ENCODE measurements around the gene MPHOSPH9. TPM values are rescaled to one million over a fixed set of nuclear protein-coding genes. Genes with fewer than 3 reads are reported as not detected.

The MPHOSPH9 gene
- total and polyA plus RNA-seq, 2 donors (not counting 1 experiment from before 2014, with no cell fraction given), result 17.2 to 50.5 TPM

DNA sequence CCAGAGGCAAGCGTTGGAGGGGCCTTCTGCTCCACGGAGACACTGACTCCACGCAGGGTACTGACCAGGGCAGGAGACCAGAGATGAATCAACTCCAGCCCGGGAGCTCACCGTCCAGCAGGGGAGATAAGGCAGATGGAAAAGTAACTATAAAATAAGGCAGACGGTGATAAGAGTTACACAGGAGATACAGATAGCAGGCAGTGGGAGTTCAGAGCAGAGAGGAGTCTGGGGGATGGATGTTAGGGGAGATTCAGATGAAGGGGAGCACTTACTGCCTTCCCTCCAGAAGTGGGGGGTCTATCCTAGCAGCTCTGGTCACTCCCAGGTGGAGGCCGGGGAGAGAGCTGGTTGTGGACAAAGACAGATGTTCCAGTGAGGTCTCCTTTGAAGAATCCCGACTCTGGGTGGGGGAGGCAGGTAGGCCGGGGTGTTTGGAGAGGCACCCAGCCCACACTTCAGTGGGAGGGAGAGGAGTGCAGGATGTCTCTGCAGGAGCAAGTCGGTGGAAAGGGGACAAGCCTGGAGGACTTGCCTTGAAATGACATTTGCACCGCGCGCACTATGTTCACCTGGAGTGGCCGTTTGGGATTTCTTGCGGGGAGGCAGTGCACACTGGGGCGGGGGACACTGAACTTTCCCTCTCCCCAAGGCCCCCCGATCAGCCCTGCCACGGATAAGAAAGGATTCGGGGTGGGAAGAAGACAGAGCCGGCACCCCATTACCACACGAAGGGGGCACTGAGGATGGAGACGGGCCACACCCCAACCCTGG lies 83.3 kb downstream of the MPHOSPH9 start:
- Histone ChIP-seq H3K27me3 (ENCODE audit: control insufficient read depth, insufficient read depth, low read length) (no peaks in the 10 kb centered on the region), H3K4me1 (ENCODE audit: control insufficient read depth, extremely low read depth, insufficient read depth, low read length) (no peaks in the 10 kb centered on the region), H3K36me3 (ENCODE audit: control insufficient read depth, insufficient read depth, low read length) (no peaks in the 10 kb centered on the region), H3K27ac (ENCODE audit: insufficient read depth, low read length) (peak overlapping the region; percentile 46), H3K4me2 (ENCODE audit: extremely low read depth, insufficient read depth, low read length) (peak overlapping the region; percentile 87), H3K9ac (ENCODE audit: insufficient read depth, low read length) (peak overlapping the region; percentile 66), H2AFZ (ENCODE audit: low read length) (no peak overlapping the region), H3K79me2 (ENCODE audit: control insufficient read depth, insufficient read depth, low read length) (peaks cover 21% of the 10 kb centered on the region), H3K4me3 (replicated peaks in 1 of 4; ENCODE audit: control extremely low read depth in 1 of 4, insufficient read depth in 1 of 4, low read depth in 3 of 4, low read length in 4 of 4) (peak overlapping the region; percentile 46 to 78 (median 66)), H4K20me1 (ENCODE audit: control insufficient read depth, extremely low read depth, insufficient read depth, low read length) (no peaks in the 10 kb centered on the region), H3K9me3 (ENCODE audit: control insufficient read depth, insufficient read depth, low read depth, low read length) (no peaks in the 10 kb centered on the region)
- DNase-seq (ENCODE audit: low read depth in 2 of 2), result no peak
- TF ChIP-seq EZH2 (IDR thresholded peaks at IDR 0.05; ENCODE audit: low read length, missing control alignments), result no peak
- TF ChIP-seq, protein P1, sequence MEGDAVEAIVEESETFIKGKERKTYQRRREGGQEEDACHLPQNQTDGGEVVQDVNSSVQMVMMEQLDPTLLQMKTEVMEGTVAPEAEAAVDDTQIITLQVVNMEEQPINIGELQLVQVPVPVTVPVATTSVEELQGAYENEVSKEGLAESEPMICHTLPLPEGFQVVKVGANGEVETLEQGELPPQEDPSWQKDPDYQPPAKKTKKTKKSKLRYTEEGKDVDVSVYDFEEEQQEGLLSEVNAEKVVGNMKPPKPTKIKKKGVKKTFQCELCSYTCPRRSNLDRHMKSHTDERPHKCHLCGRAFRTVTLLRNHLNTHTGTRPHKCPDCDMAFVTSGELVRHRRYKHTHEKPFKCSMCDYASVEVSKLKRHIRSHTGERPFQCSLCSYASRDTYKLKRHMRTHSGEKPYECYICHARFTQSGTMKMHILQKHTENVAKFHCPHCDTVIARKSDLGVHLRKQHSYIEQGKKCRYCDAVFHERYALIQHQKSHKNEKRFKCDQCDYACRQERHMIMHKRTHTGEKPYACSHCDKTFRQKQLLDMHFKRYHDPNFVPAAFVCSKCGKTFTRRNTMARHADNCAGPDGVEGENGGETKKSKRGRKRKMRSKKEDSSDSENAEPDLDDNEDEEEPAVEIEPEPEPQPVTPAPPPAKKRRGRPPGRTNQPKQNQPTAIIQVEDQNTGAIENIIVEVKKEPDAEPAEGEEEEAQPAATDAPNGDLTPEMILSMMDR (conservative IDR thresholded peaks at IDR 0.05 in 1 of 2, IDR thresholded peaks at IDR 0.05 in 1 of 2; ENCODE audit: low read depth in 1 of 2, low read length in 2 of 2), result no peak

- Histone ChIP-seq H4K20me1 (ENCODE audit: control insufficient read depth, extremely low read depth, insufficient read depth, low read length) (no peaks in the 10 kb centered on the region), H3K36me3 (ENCODE audit: control insufficient read depth, insufficient read depth, low read length) (no peaks in the 10 kb centered on the region), H3K27ac (ENCODE audit: insufficient read depth, low read length) (no peak overlapping the region), H3K79me2 (ENCODE audit: control insufficient read depth, insufficient read depth, low read length) (peaks cover 21% of the 10 kb centered on the region), H3K9me3 (ENCODE audit: control insufficient read depth, insufficient read depth, low read depth, low read length) (no peaks in the 10 kb centered on the region), H3K4me1 (ENCODE audit: control insufficient read depth, extremely low read depth, insufficient read depth, low read length) (peaks cover under 1% of the 10 kb centered on the region), H3K27me3 (ENCODE audit: control insufficient read depth, insufficient read depth, low read length) (no peaks in the 10 kb centered on the region), H3K4me2 (ENCODE audit: extremely low read depth, insufficient read depth, low read length) (peak overlapping the region; percentile 87), H2AFZ (ENCODE audit: low read length) (no peak overlapping the region), H3K4me3 (replicated peaks in 1 of 4; ENCODE audit: control extremely low read depth in 1 of 4, insufficient read depth in 1 of 4, low read depth in 3 of 4, low read length in 4 of 4) (peak overlapping the region in 1 of 4 experiments; percentile 78), H3K9ac (ENCODE audit: insufficient read depth, low read length) (no peak overlapping the region)
- TF ChIP-seq, protein P1 (conservative IDR thresholded peaks at IDR 0.05 in 1 of 2, IDR thresholded peaks at IDR 0.05 in 1 of 2; ENCODE audit: low read depth in 1 of 2, low read length in 2 of 2), result no peak
- no peak for TF ChIP-seq EZH2 (IDR thresholded peaks at IDR 0.05; ENCODE audit: low read length, missing control alignments)
- DNase-seq (ENCODE audit: low read depth in 2 of 2), result no peak
Observed at GRCh38 chr12:123149088-123149487, 83.9 kb downstream of the MPHOSPH9 start.

DNA sequence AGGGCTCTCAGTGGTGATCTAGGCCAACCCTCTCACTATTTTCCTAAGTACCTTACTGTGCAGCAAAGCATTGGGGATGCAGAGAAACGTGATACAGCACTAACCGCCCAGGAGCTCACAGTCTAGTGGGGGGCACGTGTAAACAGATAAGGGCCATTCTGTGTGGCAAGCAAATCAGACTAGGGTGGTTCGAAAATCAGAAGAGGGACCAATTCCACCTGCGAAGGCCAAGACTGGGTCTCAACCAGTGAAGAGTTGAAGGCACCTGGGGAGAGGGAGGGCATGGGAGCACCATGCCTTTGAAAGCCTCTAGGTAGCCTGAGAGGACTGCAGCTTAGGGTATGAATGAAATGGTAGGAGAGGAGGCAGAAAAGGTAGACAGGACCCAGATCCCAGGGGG lies 84.3 kb downstream of the MPHOSPH9 start:
- Histone ChIP-seq H2AFZ (ENCODE audit: low read length) (no peak overlapping the region), H3K4me1 (ENCODE audit: control insufficient read depth, extremely low read depth, insufficient read depth, low read length) (peaks cover 3% of the 10 kb centered on the region), H3K4me3 (replicated peaks in 1 of 4; ENCODE audit: control extremely low read depth in 1 of 4, insufficient read depth in 1 of 4, low read depth in 3 of 4, low read length in 4 of 4) (no peak overlapping the region), H3K36me3 (ENCODE audit: control insufficient read depth, insufficient read depth, low read length) (no peaks in the 10 kb centered on the region), H3K27me3 (ENCODE audit: control insufficient read depth, insufficient read depth, low read length) (no peaks in the 10 kb centered on the region), H4K20me1 (ENCODE audit: control insufficient read depth, extremely low read depth, insufficient read depth, low read length) (no peaks in the 10 kb centered on the region), H3K27ac (ENCODE audit: insufficient read depth, low read length) (no peak overlapping the region), H3K79me2 (ENCODE audit: control insufficient read depth, insufficient read depth, low read length) (peaks cover 25% of the 10 kb centered on the region), H3K9ac (ENCODE audit: insufficient read depth, low read length) (no peak overlapping the region), H3K4me2 (ENCODE audit: extremely low read depth, insufficient read depth, low read length) (no peak overlapping the region), H3K9me3 (ENCODE audit: control insufficient read depth, insufficient read depth, low read depth, low read length) (no peaks in the 10 kb centered on the region)
- no peak for DNase-seq (ENCODE audit: low read depth in 2 of 2)
- no peak for TF ChIP-seq EZH2 (IDR thresholded peaks at IDR 0.05; ENCODE audit: low read length, missing control alignments)
- TF ChIP-seq, protein P1 (conservative IDR thresholded peaks at IDR 0.05 in 1 of 2, IDR thresholded peaks at IDR 0.05 in 1 of 2; ENCODE audit: low read depth in 1 of 2, low read length in 2 of 2), result no peak
